Activated gamma-delta T cell treated with Interleukin-2 at 50 U/mL for 16 hours (primary cell): ENCODE results near the gene RAB5IF.
"Not testable (repeated sequence)": the region's sequence is repeated elsewhere in the genome, so short reads cannot be mapped to it uniquely, and the experiment has no call there.

ENCODE experiments used
- DNase-seq: peaks from one replicate; pipeline ENCODE4 v3.0.0-alpha.2; 2020

RAB5IF gene

GRCh38 chr20:36605399-36606157, at the start of gene RAB5IF:
Gene RAB5IF (plus strand): TSS chr20:36605779. CDS start chr20:36605952, 173 bp downstream.
- peak; percentile 99 for DNase-seq

- no peak for DNase-seq
These were observed 42.9 kb upstream of the RAB5IF start for GRCh38 chr20:36562724-36563123.

- DNase-seq, result no peak
These were observed 42.2 kb upstream of the RAB5IF start for GRCh38 chr20:36563374-36563773.

- not testable (repeated sequence) for DNase-seq
These were observed 41.4 kb upstream of the RAB5IF start for GRCh38 chr20:36564078-36564725.

DNA sequence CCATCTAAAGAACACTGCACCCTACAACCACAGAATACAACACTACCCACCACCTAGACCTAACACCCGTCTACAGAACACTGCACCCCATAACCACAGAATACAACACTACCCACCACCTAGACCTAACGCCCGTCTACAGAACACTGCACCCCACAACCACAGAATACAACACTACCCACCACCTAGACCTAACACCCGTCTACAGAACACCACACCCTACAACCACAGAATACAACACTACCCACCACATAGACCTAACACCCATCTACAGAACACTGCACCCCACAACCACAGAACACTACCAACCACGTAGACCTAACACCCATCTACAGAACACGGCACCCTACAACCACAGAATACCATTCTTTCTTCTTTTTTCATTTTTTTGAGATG, 40.9 kb upstream of the RAB5IF start:
- DNase-seq, result not testable (repeated sequence)

DNA sequence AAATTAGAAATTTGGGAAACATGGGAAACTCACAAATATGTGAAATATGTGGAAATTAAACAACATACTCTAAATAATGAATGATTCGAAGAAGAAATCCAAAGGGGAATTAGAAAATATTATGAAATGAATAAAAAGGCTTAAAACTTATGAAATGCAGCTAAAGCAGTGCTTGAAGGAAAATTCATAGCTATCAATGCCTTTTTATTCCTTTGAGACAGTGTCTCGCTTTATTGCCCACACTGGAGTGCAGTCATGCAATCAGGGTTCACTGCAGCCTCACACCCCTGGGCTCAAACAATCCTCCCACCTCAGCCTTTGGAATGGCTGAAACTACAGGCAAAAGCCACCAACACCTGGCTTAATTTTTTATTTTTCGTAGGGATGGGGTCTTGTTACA, 40.1 kb upstream of the RAB5IF start:
- DNase-seq, result no peak

- DNase-seq, result no peak
These were observed 35.6 kb upstream of the RAB5IF start for GRCh38 chr20:36569847-36570429.

DNA sequence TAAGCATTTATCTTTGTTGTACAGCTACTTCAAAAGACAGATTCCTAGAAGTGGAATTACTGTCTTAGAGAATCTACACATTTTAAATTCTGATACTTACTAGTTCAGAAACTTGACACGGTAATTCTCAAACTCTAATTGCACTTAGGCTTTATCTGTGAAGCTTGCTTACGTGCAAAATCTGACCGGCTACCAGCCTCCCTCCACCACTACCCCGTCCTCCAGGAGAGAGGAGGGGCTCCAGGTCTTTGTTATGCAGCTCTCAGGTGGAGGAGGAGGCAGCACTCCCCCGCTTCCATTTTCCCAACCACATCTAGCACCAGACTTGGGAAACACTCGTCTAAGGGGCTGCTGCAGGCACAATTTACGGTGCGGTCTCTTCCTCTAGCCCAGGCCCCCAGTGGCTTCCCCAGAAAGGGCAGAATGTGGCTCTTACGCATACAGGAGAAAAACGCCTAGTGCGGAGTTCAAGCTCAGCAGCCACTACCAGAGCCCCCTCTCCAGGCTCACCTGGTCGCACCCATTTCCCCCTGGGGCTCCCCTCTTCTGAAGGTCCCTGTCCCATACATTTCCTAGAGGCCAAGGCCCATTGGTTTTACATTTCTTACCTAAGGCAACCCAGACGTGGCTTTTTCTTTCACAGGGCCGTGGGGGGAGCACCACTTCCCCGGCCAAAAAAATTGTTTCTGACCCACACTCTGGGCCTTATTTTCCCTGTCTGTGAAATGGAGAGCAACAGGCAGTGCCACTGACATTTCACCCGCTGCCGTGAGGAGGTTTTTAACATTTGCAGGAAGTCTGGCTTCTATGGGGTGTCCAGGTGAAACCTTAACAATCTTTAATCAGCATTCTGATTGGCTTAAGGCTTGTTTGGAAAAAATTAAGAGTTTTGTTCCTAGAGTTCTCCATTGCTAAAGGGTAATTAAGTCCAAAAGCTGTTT, 33.7 kb upstream of the RAB5IF start:
- DNase-seq, result no peak

GRCh38 chr20:36572701-36573102, 32.9 kb upstream of the RAB5IF start:
- DNase-seq, result peak; percentile 60

- peak; percentile 83 for DNase-seq
These were observed 32.3 kb upstream of the RAB5IF start, which contains the start of gene TGIF2 for GRCh38 chr20:36573103-36573797. Gene TGIF2 (plus strand): TSS chr20:36573597. CDS start chr20:36578775, 5,178 bp downstream.

GRCh38 chr20:36573798-36574365, 31.7 kb upstream of the RAB5IF start:
- no peak for DNase-seq

DNA sequence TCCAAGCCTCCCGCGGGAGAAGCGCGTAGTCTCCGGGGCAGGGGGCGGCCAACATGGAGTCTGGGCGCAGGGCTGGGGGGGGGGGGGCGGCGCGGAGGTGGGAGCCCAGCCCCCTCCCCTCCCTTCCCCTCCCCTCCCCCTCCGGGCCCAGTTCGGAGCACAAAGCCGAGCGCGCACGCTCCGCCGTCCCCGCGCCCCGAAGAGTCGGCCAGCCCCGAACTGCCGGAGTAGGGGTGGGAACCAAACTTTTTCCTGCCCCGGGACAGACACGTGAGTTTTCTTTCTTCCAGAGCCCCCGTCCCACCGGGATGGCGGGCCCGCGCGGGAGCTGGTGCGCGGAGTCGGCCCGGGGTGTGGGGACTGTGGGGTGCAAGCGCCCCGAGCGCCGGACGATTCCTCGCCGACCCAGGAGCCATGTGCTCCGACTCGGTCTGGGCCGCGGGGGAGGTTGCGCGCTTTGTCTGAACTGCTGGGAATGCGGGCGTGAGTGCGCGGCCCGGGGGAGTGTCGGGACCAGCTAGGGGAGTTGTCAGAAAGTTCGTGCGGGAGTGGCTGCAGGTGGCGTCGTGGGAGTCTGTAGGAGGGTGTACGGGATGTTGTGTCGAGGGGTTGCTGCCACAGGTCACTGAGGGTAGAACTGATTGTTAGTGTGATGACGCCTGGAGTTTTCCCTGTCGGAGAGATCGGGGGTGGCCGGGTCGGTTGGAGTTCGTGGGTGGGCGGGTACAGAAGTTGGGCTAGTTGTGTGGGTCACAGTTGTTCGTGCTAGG, 31.0 kb upstream of the RAB5IF start:
- peak; percentile 35 for DNase-seq

GRCh38 chr20:36576081-36576445, 29.5 kb upstream of the RAB5IF start:
- DNase-seq, result no peak

GRCh38 chr20:36578356-36579041, 27.1 kb upstream of the RAB5IF start:
- no peak for DNase-seq

GRCh38 chr20:36579996-36580545, 25.5 kb upstream of the RAB5IF start:
- DNase-seq, result no peak

- no peak for DNase-seq
These were observed 23.3 kb upstream of the RAB5IF start for GRCh38 chr20:36582322-36582721.

- DNase-seq, result no peak
These were observed 22.8 kb upstream of the RAB5IF start for GRCh38 chr20:36582821-36583220.

DNA sequence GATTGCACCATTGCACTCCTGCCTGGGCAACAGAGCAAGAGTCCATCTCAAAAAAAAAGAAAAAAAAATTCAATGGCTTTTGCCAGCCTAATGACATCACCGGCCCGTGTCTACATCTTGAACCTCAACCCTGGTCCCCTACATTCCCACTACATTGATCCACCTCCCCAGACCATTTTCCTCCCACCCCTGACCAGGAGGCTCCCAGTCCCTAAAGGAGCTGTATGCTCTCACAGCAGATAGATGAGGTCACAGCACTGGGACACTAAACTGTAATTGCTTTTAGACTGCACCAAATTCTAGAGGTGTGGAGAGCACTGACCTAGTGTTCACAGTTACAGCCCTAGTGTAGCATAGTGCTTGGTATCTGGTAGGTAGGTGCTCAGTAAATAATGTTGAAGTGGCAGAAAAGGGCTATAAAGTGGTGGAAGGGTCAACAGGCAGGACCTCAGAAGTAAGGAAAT, 21.5 kb upstream of the RAB5IF start:
- no peak for DNase-seq

GRCh38 chr20:36585410-36586125, 20.0 kb upstream of the RAB5IF start:
- no peak for DNase-seq
